Measurements from ENCODE around the gene FSIP1.

FSIP1 gene

GRCh38 chr15:39646425-39646824, 136.2 kb downstream of the FSIP1 start:
- no peak for DNase-seq (ENCODE audit: low read depth)
- TF ChIP-seq CTCF (conservative IDR thresholded peaks at IDR 0.05; ENCODE audit: low read depth, low read length), result no peak

GRCh38 chr15:39645976-39646257, 136.7 kb downstream of the FSIP1 start:
- no peak for DNase-seq (ENCODE audit: low read depth)
- H3K4me3 ChIP-seq (ENCODE audit: low read length), result no peak overlapping the region
- TF ChIP-seq CTCF (conservative IDR thresholded peaks at IDR 0.05; ENCODE audit: low read depth, low read length), result no peak

More at GRCh38 chr15:39646425-39646824, 136.2 kb downstream of the FSIP1 start:
- H3K4me3 ChIP-seq (ENCODE audit: low read length), result no peak overlapping the region

GRCh38 chr15:39645138-39645975, 137.3 kb downstream of the FSIP1 start:
- no peak for DNase-seq (ENCODE audit: low read depth)
- no peak overlapping the region for H3K4me3 ChIP-seq (ENCODE audit: low read length)
- TF ChIP-seq CTCF (conservative IDR thresholded peaks at IDR 0.05; ENCODE audit: low read depth, low read length), result no peak

- H3K4me3 ChIP-seq (ENCODE audit: low read length), result no peak overlapping the region
- no peak for DNase-seq (ENCODE audit: low read depth)
- TF ChIP-seq CTCF (conservative IDR thresholded peaks at IDR 0.05; ENCODE audit: low read depth, low read length), result no peak
These were observed 138.5 kb downstream of the FSIP1 start for GRCh38 chr15:39644136-39644535.

- DNase-seq (ENCODE audit: low read depth), result no peak
- no peak for TF ChIP-seq CTCF (conservative IDR thresholded peaks at IDR 0.05; ENCODE audit: low read depth, low read length)
- no peak overlapping the region for H3K4me3 ChIP-seq (ENCODE audit: low read length)
These were observed 138.9 kb downstream of the FSIP1 start for GRCh38 chr15:39643727-39644126.

- no peak overlapping the region for H3K4me3 ChIP-seq (ENCODE audit: low read length)
- no peak for TF ChIP-seq CTCF (conservative IDR thresholded peaks at IDR 0.05; ENCODE audit: low read depth, low read length)
- no peak for DNase-seq (ENCODE audit: low read depth)
These were observed 140.5 kb downstream of the FSIP1 start for GRCh38 chr15:39642011-39642640.
